GM12872 (cell line): ENCODE data around the gene TIE1.

Source experiments
- CTCF ChIP-seq: IDR thresholded peaks from 3 replicates; pipeline ENCODE4 v1.5.1; 2011; ENCODE audit warnings: low read depth, mild to moderate bottlenecking, low read length, moderate library complexity; ENCODE audit not compliant: insufficient read depth

Gene TIE1

GRCh38 chr1:43275826-43276620 lies 24.8 kb upstream of the TIE1 start:
- no peak for TF ChIP-seq CTCF

- no peak for TF ChIP-seq CTCF
Observed at GRCh38 chr1:43276673-43277072, 24.1 kb upstream of the TIE1 start.

GRCh38 chr1:43277116-43277876 lies 23.5 kb upstream of the TIE1 start:
- TF ChIP-seq CTCF, result no peak

- TF ChIP-seq CTCF, result no peak
Observed at GRCh38 chr1:43279161-43279560, 21.6 kb upstream of the TIE1 start.

GRCh38 chr1:43279666-43280065 lies 21.1 kb upstream of the TIE1 start:
- no peak for TF ChIP-seq CTCF

GRCh38 chr1:43280692-43281091 lies 20.1 kb upstream of the TIE1 start:
- TF ChIP-seq CTCF, result no peak

- TF ChIP-seq CTCF, result no peak
Observed at GRCh38 chr1:43282220-43283195, 18.3 kb upstream of the TIE1 start.
